Stimulated activated CD4-positive, alpha-beta T cell treated with anti-CD3 and anti-CD28 coated beads, Interleukin-12 subunit alpha, Interleukin-12 subunit beta, amount 100 ng/mL, for 4 hours (primary cell): ENCODE results near the gene NTRK3.

Experiments
- DNase-seq: peaks from one replicate; pipeline ENCODE4 v3.0.0-alpha.2; 2020

The NTRK3 gene

GRCh38 chr15:87930457-87930856 lies 326.1 kb downstream of the NTRK3 start:
- no peak for DNase-seq

- DNase-seq = no peak
These were observed 326.7 kb downstream of the NTRK3 start for GRCh38 chr15:87929841-87930240.

- DNase-seq = no peak
These were observed 332.1 kb downstream of the NTRK3 start for GRCh38 chr15:87924433-87924832.

- DNase-seq = no peak
These were observed 337.5 kb downstream of the NTRK3 start for GRCh38 chr15:87919064-87919463.

GRCh38 chr15:87917480-87917879 lies 339.1 kb downstream of the NTRK3 start:
- DNase-seq = no peak

GRCh38 chr15:87916208-87916607 lies 340.3 kb downstream of the NTRK3 start:
- no peak for DNase-seq

GRCh38 chr15:87910301-87910700 lies 346.2 kb downstream of the NTRK3 start:
- DNase-seq = no peak

- no peak for DNase-seq
These were observed 348.7 kb downstream of the NTRK3 start for GRCh38 chr15:87907676-87908446.

- no peak for DNase-seq
These were observed 350.1 kb downstream of the NTRK3 start for GRCh38 chr15:87906444-87906843.

- no peak for DNase-seq
These were observed 353.6 kb downstream of the NTRK3 start for GRCh38 chr15:87902772-87903426.

GRCh38 chr15:87901926-87902690 lies 354.4 kb downstream of the NTRK3 start:
- no peak for DNase-seq

- DNase-seq = no peak
These were observed 355.5 kb downstream of the NTRK3 start for GRCh38 chr15:87901008-87901407.

GRCh38 chr15:87896936-87897335 lies 359.6 kb downstream of the NTRK3 start:
- DNase-seq = no peak

GRCh38 chr15:87887177-87887576 lies 369.4 kb downstream of the NTRK3 start:
- no peak for DNase-seq

- no peak for DNase-seq
These were observed 375.5 kb downstream of the NTRK3 start for GRCh38 chr15:87881026-87881425.

- no peak for DNase-seq
These were observed 378.6 kb downstream of the NTRK3 start for GRCh38 chr15:87877822-87878542.

GRCh38 chr15:87877114-87877810 lies 379.3 kb downstream of the NTRK3 start:
- no peak for DNase-seq

GRCh38 chr15:87874896-87875711 lies 381.4 kb downstream of the NTRK3 start:
- DNase-seq = no peak

GRCh38 chr15:87873516-87873915 lies 383.0 kb downstream of the NTRK3 start:
- DNase-seq = no peak

GRCh38 chr15:87871731-87872320 lies 384.7 kb downstream of the NTRK3 start:
- DNase-seq = no peak

GRCh38 chr15:87871258-87871681 lies 385.3 kb downstream of the NTRK3 start:
- no peak for DNase-seq
